Epithelial cell of proximal tubule (primary cell): ENCODE results near the gene NRXN3. TPM values are rescaled to one million over a fixed set of nuclear protein-coding genes. Genes with fewer than 3 reads are reported as not detected.

Experiments
- DNase-seq: peaks from one replicate; pipeline ENCODE4 v3.0.0-alpha.2; 2011; ENCODE audit warnings: low read depth
- H3K4me3 ChIP-seq: 2 replicates; pipeline ENCODE4 v1.5.1; 2011; ENCODE audit warnings: low read depth, mild to moderate bottlenecking, low read length
- total RNA-seq: library from RNA; depleted of rRNA; stranded (reverse); fragments of >200 nt; gene quantifications from 2 replicates; pipeline ENCODE4 v1.2.3, GENCODE V29; 2015
- TF ChIP-seq, protein P1 (sequence below): conservative IDR thresholded peaks from 2 replicates; pipeline ENCODE4 v1.5.1; 2012; ENCODE audit warnings: low read depth, mild to moderate bottlenecking, low read length

NRXN3 gene
- total RNA-seq, 1 donor from 2014 or later: 1.2 TPM

DNA sequence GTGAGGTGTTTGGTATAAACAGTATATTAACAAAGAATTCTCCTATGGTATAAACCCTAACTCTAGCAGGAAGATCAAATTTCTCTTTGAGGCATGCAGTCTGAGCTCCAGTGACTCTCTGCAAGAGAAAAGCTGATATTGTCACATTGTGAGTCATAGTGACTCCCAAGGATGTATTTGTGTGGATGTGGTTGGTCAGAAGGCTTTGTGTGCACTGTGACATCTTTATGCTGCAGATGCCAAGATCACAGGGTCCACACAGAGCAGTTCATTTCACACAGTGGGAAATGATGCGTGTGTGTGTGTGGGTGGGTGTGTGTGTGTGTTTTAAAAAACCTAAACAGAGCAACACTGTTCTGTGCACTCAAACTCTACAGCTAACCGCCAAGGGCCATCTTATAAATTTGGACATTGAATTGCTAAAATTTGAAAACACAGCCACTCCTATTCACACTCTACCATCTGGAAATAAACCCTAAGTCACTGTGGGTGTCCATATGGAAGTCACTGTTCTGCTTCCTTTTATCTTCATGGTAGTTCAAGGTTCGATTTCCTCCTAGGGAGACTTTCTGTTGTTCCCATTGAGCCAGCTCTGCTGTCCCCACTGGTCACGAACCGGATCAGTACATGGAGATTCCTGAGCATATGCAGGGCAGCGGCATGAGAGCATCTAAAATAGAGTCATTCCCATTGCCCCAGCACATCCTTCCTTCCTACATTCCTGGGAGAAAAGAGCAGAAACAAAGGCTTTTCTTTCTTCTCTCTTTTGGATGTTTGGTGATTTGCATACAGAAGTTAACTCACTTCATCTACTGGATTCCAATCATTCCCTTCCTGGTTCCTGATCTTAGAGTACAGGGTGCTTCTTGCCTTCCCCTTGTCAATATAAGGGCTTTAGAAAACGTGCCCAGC is 1313.6 kb downstream of the NRXN3 start:
- DNase-seq: no peak
- TF ChIP-seq, protein P1, sequence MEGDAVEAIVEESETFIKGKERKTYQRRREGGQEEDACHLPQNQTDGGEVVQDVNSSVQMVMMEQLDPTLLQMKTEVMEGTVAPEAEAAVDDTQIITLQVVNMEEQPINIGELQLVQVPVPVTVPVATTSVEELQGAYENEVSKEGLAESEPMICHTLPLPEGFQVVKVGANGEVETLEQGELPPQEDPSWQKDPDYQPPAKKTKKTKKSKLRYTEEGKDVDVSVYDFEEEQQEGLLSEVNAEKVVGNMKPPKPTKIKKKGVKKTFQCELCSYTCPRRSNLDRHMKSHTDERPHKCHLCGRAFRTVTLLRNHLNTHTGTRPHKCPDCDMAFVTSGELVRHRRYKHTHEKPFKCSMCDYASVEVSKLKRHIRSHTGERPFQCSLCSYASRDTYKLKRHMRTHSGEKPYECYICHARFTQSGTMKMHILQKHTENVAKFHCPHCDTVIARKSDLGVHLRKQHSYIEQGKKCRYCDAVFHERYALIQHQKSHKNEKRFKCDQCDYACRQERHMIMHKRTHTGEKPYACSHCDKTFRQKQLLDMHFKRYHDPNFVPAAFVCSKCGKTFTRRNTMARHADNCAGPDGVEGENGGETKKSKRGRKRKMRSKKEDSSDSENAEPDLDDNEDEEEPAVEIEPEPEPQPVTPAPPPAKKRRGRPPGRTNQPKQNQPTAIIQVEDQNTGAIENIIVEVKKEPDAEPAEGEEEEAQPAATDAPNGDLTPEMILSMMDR: no peak
- no peak overlapping the region for H3K4me3 ChIP-seq

- TF ChIP-seq, protein P1: no peak
- H3K4me3 ChIP-seq: no peak overlapping the region
- no peak for DNase-seq
These were observed 1317.5 kb downstream of the NRXN3 start for GRCh38 chr14:79487632-79488031.

- TF ChIP-seq, protein P1: no peak
- no peak overlapping the region for H3K4me3 ChIP-seq
- DNase-seq: no peak
These were observed 1321.0 kb downstream of the NRXN3 start for GRCh38 chr14:79491161-79491560.

- no peak for DNase-seq
- TF ChIP-seq, protein P1: no peak
- no peak overlapping the region for H3K4me3 ChIP-seq
These were observed 1323.0 kb downstream of the NRXN3 start for GRCh38 chr14:79493081-79493645.

DNA sequence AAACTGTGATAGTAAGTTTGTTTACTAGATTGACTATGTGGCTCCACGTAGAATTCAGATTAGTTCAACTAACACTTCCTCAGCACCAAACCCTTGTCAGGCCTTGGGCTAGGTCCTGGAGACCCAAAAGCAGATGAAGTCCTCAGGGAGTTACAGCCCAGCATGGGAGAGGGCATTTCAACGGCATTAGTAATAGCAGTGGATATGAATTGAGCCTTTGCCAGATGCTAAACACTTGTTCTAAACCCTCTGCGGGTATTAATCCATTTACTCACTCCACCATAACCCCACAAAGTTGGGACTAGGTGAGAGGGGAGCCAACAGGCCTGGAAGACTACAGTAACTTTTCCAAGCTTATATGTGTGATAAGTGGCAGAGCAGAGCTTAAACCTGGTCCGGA is 1326.5 kb downstream of the NRXN3 start:
- TF ChIP-seq, protein P1: no peak
- DNase-seq: no peak
- no peak overlapping the region for H3K4me3 ChIP-seq

DNA sequence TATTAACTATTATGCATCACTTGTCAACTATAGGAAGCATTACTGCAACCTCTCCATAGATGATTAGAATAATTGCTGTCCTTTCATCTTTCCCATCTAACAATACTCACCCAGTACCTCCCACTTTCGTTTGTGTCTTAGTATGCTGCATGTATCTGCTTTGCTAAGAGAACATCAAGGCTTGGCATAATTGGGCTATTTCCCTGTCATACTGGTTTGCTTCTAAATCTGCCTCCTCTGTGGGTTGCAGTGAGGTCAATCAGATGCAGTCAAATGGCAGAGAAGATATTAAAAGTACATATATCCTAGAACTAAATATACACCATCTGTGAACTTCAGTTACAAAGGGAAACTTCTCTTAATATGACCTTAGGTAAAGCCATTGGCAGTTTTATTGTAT is 1330.3 kb downstream of the NRXN3 start:
- TF ChIP-seq, protein P1: no peak
- no peak overlapping the region for H3K4me3 ChIP-seq
- no peak for DNase-seq
